ENCODE data around the gene MTHFR.

MTHFR gene

GRCh38 chr1:11797525-11798216 lies 8.1 kb downstream of the MTHFR start:
- DNase-seq (ENCODE audit: low read depth) = no peak

DNA sequence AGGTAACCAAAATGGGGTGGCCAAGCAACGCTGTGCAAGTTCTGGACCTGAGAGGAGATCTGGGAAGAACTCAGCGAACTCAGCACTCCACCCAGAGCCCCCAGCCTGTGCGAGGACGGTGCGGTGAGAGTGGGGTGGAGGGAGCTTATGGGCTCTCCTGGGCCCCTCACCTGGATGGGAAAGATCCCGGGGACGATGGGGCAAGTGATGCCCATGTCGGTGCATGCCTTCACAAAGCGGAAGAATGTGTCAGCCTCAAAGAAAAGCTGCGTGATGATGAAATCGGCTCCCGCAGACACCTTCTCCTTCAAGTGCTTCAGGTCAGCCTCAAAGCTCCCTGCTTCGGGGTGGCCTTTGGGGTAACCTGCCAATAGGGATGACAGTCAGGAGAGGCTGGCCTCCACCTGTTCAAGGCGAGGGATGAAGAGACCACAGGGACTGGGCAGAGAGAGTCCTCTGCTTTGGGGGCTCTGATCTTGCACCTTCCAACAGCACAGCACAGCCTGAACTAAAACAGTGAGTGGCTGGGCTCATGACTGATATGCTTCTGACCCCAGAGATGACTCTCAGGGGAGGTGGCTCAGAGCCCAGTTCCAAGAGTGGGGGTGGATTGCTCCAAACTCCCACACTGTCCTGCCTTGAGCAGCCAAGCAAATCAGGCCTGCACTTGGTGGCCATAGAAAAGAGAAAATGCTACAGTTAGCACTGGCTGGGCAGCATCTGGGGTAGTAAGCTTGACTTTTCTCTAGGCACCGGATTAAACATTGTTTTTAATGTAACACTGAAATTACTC lies 9.5 kb downstream of the MTHFR start:
- DNase-seq (ENCODE audit: low read depth) = no peak

GRCh38 chr1:11795238-11795890 lies 10.4 kb downstream of the MTHFR start:
- no peak for DNase-seq (ENCODE audit: low read depth)

- no peak for DNase-seq (ENCODE audit: low read depth)
Measured at GRCh38 chr1:11794446-11795237, 11.1 kb downstream of the MTHFR start.

DNA sequence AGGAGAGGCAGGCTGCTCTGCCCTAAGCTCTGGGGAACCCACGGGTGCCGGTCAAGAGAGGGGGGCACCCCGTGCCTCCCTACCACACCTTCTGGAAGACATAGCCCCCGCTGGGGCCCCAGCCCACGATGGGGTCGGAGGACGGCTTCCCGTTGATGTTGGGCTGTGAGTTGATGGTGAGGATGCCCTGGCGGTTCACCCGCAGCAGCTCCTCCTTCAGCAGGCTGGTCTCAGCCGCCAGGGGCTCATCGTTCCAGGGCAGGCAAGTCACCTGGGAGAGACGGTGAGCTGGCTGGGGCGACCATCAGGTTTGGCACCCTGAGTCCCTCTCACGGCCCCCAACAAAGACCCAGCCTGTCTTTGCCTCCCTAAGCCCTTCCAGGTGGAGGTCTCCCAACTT lies 11.9 kb downstream of the MTHFR start:
- no peak for DNase-seq (ENCODE audit: low read depth)

- DNase-seq (ENCODE audit: low read depth) = no peak
Measured at GRCh38 chr1:11792106-11792505, 13.7 kb downstream of the MTHFR start.

DNA sequence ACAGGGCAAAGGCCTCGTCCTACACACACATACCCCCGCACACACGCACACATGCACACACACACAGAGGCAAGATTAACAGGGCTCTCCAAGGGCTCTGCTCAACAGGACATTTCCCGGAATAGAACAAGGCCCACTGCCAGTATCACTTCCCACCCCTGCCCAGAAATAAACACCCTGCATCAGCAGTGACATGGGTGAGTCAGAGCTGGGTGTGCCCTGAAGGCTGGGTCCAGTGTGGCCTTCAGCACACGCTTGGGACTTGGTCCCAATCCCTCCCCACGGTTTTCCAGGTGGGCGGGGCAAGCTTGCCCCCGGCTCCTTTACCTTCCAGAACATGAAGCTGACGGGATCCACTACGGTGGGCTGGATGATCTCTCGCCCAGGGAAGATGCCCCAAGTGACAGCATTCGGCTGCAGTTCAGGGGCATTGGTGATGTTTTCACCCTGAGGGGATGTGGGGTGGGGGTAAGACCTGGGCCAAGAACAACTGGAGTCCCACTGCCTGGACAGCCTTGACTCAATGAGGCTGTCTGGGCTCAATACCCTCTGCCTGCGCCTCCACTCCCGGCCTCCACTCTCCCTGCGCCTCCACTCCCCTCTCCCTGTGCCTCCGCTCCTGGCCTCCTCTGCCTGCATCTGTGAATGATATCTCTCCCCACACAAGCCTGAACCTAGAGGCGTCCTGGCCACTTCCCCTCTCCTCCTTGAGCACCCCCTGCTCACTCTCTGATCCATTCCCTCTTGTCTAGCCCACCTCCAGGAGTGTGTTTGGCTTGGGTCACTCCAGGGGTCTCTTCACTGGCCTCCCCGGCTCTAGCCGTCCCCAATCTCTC lies 14.7 kb downstream of the MTHFR start:
- DNase-seq (ENCODE audit: low read depth) = no peak

DNA sequence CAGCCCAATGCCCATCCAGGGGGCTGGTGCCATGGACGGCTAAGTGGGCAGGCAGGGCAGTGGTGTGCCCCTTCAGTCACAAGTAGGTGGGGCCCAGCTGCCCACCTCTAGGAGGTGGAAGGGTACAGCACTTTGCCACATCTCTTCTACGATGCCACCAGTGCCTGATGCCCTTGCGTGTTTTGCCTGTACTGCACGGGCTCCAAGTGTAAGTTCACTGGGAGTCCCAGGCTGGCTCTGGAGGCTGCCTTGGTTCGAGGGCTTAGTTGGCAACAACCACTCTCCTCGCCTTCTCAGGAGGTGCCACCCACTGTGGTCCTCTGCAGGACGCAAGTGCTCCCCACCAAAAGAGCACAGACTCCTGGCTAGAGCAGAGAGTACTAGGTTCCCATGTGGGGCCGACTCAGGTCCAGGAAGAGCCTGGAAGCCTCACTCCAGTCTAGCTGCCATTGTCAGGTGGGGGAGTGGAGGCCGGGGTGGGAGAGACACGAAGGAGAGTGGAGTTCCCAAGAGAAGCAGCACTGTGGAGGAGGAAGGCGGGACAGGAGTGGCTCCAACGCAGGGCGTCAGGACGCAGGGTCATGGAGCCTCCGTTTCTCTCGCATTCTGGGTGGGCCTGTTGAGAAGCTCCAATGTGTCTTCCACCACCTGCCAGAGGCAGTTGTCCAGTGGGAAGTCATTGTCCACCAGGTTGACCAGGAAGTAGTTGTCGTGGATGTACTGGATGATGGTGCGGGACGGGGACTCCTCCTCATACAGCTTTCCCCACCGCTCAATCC lies 15.5 kb downstream of the MTHFR start:
- no peak for DNase-seq (ENCODE audit: low read depth)

GRCh38 chr1:11789126-11790067 lies 16.4 kb downstream of the MTHFR start:
- DNase-seq (ENCODE audit: low read depth) = no peak

GRCh38 chr1:11788549-11789053 lies 17.2 kb downstream of the MTHFR start:
- no peak for DNase-seq (ENCODE audit: low read depth)

DNA sequence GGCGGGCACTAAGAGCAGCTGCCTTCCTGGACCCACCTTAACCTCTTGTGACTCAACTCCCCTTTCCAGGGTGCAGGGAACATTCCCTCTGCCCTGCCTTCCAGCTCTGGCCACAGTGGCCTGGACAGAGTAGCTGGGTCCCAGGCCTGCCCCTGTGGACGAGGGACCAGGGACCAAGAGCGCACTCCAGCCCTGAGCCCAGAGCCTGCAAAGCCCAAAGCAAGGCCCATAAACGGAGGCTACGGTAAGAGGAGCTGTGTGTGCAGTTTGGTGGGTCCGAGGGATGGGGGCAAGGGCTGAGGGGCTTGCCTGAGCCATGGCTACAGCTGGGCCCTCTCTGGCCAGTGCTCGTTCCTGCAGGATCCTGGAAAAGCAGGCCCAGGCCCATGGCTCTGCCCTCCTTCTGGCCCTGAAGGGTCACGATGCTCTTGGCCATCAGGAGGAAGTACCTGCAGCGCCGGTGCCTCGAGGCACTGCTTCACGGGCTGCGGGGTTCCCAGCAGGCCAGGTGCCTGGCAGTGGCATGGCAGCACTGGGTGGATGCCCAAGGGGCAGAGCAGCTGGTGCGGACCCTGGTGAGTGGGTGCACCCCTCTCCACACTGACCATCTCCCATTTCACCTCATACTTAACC lies 17.8 kb downstream of the MTHFR start:
- DNase-seq (ENCODE audit: low read depth) = no peak

DNA sequence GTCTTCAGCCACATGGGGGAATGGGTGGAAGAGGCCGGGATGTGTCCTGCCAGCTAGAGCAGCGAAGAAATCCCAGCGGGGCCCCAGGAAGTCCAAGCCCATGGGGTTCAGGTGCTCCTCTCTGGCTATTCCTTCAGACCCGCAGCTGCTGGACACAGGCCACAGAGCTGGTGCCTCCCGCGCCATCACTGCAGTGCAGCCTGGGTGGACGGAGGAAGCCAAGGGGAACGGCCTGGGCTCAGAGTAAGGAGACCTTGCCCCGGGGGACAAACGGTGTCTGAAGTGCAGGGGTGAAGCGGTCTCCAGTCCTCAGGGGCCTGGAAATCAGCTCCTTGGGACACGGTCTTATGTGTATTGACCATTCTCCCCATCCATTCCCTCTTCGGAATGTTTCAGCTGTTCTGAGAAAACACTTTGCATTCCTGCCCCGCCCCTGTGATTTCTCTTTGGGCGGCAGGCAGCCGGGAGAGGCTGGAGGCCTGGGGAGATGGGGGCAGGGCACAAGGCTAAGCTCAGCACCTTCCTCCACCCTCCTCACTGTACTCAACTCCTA lies 18.4 kb downstream of the MTHFR start:
- no peak for DNase-seq (ENCODE audit: low read depth)

GRCh38 chr1:11786168-11786567 lies 19.6 kb downstream of the MTHFR start:
- no peak for DNase-seq (ENCODE audit: low read depth)

DNA sequence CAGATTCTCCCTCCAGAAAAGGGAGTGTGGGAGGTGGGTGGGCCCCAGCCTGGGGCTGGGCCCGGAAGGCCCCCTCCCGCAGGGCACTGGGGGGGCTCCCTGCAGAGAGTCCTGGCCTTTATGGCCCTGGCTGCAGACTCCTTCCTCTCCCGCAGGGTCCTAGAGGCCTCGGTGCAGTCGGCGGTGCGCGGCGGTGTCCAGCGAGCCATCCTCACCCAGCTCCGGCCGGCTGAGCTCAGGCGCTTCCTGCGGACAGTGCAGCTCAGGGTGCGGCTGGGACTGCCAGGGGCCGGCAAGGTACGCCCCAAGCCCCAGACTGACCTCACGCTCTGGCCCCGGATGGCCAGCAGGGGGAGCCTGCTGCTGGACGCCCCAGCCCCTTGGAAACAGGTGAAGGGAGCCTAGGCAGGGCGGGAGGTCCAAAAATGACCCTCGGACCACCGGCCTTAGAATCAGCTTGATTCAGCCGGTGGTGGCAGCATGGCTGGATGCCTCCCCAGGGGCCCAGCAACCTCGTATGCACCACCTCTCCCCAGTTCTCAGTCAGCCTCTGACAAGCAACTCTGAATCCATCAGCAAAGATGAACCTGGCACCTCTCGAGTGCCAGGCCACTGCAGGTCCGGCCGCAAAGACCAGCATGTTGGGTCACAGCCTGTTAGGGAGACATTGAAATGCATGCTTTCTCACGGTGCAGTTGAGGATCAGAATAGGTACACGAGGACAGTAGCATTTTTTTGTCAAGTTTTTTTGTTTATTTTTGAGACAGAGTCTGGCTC lies 20.6 kb downstream of the MTHFR start:
- no peak for DNase-seq (ENCODE audit: low read depth)

DNA sequence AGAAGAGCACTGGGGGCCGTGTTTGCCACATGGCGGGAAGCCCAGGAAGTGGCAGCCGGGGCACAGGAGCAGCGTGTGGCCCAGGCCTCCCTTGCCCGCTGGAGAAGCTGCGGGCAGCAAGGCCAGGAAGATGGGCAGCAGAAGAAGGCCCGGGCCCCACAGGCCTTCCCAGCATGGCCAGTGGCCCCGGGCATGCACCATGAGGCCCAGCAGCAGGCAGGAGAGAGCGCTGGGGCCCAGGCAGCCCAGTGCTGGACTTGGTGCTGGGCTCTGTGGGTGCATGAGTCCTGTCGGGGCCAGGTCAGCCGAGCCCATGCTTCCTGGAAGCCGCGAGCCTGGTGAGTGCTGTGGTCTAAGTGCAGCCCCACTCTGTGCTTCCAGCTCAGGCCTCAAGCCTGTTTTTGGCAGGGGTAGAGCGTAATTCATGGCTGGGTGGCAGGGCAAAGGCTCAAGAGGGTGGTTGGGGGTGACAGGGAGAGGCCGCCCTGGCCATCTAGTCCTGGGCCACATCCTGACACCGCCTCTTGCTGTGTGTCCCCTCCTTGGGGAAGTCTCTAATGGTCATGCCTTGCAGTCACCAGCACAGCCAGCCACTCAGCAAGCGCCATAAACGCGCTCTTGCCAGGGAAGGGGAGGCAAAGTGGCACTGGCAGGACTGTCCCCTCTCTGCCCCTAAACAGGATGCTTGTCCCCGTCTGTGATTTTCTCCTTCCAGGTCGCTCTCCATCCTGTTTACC lies 21.3 kb downstream of the MTHFR start:
- DNase-seq (ENCODE audit: low read depth) = no peak

DNA sequence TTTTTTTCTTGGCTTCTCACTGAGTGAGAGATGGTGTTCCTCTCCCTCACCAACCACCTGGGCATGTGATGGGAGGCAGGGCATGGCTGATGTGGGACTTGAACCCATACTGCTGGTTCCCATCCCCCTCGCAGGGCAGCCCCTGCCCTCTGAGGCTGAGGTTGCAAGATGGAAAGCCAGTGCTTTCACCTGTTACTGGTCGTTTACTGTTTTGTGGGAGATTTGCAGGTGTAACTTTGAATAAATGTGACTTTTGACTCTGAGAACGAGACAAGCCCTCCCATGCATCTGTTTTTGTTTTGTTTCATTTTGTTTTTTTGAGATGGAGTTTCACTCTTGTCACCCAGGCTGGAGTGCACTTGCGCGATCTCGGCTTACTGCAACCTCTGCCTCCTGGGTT lies 22.2 kb downstream of the MTHFR start:
- no peak for DNase-seq (ENCODE audit: low read depth)

All from T follicular helper cell (primary cell).